Medulla oblongata (tissue), 1 donor: ENCODE data around the gene PARM1.

ENCODE experiments used
- DNase-seq: peaks from one replicate; pipeline ENCODE4 v3.0.0-alpha.2; 2015; ENCODE audit errors: extremely low spot score

PARM1 gene

GRCh38 chr4:75030649-75031235 lies 97.8 kb downstream of the PARM1 start:
- DNase-seq: no peak

GRCh38 chr4:75031775-75032174 lies 98.9 kb downstream of the PARM1 start:
- DNase-seq: no peak

GRCh38 chr4:75034523-75034922 lies 101.6 kb downstream of the PARM1 start:
- no peak for DNase-seq

- no peak for DNase-seq
Measured at GRCh38 chr4:75035321-75035720, 102.4 kb downstream of the PARM1 start.

GRCh38 chr4:75036046-75036830 lies 103.3 kb downstream of the PARM1 start:
- DNase-seq: peak; percentile 53

- DNase-seq: no peak
Measured at GRCh38 chr4:75037252-75037651, 104.3 kb downstream of the PARM1 start.

GRCh38 chr4:75038376-75038775 lies 105.5 kb downstream of the PARM1 start:
- no peak for DNase-seq

GRCh38 chr4:75040703-75041102 lies 107.8 kb downstream of the PARM1 start:
- DNase-seq: no peak

GRCh38 chr4:75042601-75043208 lies 109.8 kb downstream of the PARM1 start:
- DNase-seq: no peak

- DNase-seq: no peak
Measured at GRCh38 chr4:75046226-75046625, 113.3 kb downstream of the PARM1 start.

GRCh38 chr4:75046641-75047040 lies 113.7 kb downstream of the PARM1 start:
- DNase-seq: no peak

- DNase-seq: no peak
Measured at GRCh38 chr4:75048208-75048879, 115.4 kb downstream of the PARM1 start.

GRCh38 chr4:75051431-75051830 lies 118.5 kb downstream of the PARM1 start:
- DNase-seq: no peak

- no peak for DNase-seq
Measured at GRCh38 chr4:75053352-75053751, 120.4 kb downstream of the PARM1 start.

- DNase-seq: no peak
Measured at GRCh38 chr4:75054078-75054477, 121.2 kb downstream of the PARM1 start.

- DNase-seq: no peak
Measured at GRCh38 chr4:75056277-75056676, 123.4 kb downstream of the PARM1 start.

- no peak for DNase-seq
Measured at GRCh38 chr4:75057369-75057768, 124.5 kb downstream of the PARM1 start.

- no peak for DNase-seq
Measured at GRCh38 chr4:75058486-75058885, 125.6 kb downstream of the PARM1 start.

GRCh38 chr4:75063433-75063832 lies 130.5 kb downstream of the PARM1 start:
- DNase-seq: no peak

- DNase-seq: no peak
Measured at GRCh38 chr4:75065909-75066308, 133.0 kb downstream of the PARM1 start.

GRCh38 chr4:75069493-75070074 lies 136.7 kb downstream of the PARM1 start:
- no peak for DNase-seq

GRCh38 chr4:75071317-75071716 lies 138.4 kb downstream of the PARM1 start:
- no peak for DNase-seq
